Retinal pigment epithelial cell (primary cell): ENCODE data around the gene PRDM16.

Source experiments
- DNase-seq: peaks from one replicate; pipeline ENCODE4 v3.0.0-alpha.2; 2010; ENCODE audit warnings: low read depth
- H3K4me3 ChIP-seq: 2 replicates; pipeline ENCODE4 v1.5.1; 2011; ENCODE audit warnings: mild to moderate bottlenecking, low read length, control low read depth, moderate library complexity
- TF ChIP-seq, protein P1 (sequence below): conservative IDR thresholded peaks from 2 replicates; pipeline ENCODE4 v1.5.1; 2011; ENCODE audit warnings: low read depth, low read length, control low read depth, inconsistent platforms

The PRDM16 gene

GRCh38 chr1:3378411-3379208, 309.6 kb downstream of the PRDM16 start:
- no peak overlapping the region for H3K4me3 ChIP-seq
- DNase-seq: no peak
- TF ChIP-seq, protein P1, sequence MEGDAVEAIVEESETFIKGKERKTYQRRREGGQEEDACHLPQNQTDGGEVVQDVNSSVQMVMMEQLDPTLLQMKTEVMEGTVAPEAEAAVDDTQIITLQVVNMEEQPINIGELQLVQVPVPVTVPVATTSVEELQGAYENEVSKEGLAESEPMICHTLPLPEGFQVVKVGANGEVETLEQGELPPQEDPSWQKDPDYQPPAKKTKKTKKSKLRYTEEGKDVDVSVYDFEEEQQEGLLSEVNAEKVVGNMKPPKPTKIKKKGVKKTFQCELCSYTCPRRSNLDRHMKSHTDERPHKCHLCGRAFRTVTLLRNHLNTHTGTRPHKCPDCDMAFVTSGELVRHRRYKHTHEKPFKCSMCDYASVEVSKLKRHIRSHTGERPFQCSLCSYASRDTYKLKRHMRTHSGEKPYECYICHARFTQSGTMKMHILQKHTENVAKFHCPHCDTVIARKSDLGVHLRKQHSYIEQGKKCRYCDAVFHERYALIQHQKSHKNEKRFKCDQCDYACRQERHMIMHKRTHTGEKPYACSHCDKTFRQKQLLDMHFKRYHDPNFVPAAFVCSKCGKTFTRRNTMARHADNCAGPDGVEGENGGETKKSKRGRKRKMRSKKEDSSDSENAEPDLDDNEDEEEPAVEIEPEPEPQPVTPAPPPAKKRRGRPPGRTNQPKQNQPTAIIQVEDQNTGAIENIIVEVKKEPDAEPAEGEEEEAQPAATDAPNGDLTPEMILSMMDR: no peak

DNA sequence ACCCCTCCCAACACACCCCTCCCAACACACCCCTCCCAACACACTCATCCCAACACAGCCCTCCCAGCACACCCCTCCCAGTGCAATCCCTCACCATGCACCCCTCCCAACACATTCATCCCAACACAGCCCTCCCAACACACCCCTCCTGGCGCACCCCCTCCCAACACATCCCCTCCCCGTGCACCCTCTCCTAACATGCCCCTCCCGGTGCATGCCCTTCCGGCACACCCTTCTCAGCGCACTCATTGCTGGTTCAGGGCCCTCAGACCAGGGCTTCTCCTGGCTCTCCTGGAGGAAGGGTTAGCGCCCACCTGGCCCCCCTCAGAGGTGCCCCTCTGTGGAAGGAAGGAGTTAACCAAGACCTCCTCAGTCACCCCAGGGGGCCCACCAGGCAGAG, 310.9 kb downstream of the PRDM16 start:
- no peak overlapping the region for H3K4me3 ChIP-seq
- TF ChIP-seq, protein P1: no peak
- DNase-seq: no peak

DNA sequence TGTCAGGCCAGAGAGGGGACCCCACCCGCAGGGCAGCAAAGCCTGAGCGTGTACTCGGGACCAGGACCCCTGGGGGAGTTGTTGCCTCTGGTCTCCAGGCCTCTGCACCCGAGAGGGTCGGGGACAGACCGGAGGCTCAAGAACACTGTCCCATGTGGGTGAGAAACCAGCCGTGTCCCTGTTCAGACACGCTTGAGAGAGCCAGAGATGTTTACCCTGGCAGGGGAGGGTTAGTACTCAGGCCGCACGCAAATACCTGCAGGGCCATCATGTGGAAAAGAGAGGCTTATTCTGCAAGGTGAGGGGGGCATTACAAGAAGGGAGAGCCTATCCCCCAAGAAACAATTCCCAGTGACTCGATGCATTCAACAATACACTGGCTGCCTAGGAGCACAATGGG, 311.5 kb downstream of the PRDM16 start:
- TF ChIP-seq, protein P1: no peak
- H3K4me3 ChIP-seq: no peak overlapping the region
- DNase-seq: no peak

- no peak overlapping the region for H3K4me3 ChIP-seq
- TF ChIP-seq, protein P1: no peak
- DNase-seq: no peak
Observed at GRCh38 chr1:3381901-3382300, 312.9 kb downstream of the PRDM16 start.

GRCh38 chr1:3382326-3383057, 313.5 kb downstream of the PRDM16 start:
- DNase-seq: no peak
- TF ChIP-seq, protein P1: no peak
- no peak overlapping the region for H3K4me3 ChIP-seq

DNA sequence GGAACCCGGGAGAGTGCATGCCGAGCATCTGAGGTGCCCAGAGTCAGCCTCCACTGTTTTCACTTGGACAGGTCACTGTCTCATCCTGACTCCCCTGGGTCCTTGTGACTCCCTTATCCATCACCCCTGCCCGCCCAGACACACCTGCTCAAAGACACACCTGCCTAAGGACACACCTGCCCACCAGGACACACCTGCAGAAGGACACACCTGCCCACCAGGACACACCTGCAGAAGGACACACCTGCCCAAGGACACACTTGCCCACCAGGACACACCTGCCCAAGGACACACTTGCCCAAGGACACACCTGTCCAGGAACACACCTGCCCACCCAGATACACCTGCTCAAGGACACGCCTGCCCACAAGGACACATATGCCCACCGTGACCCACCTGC, 314.7 kb downstream of the PRDM16 start:
- TF ChIP-seq, protein P1: no peak
- DNase-seq: no peak
- H3K4me3 ChIP-seq: no peak overlapping the region

- TF ChIP-seq, protein P1: no peak
- DNase-seq: no peak
Observed at GRCh38 chr1:3384407-3384806, 315.4 kb downstream of the PRDM16 start.

More at GRCh38 chr1:3384407-3384806, 315.4 kb downstream of the PRDM16 start:
- no peak overlapping the region for H3K4me3 ChIP-seq
